ENCODE data around the gene PPP1R14D. TPM values are rescaled to one million over a fixed set of nuclear protein-coding genes. Genes with fewer than 3 reads are reported as not detected.

PPP1R14D gene
- total RNA-seq, 1 donor from 2014 or later, result not detected

DNA sequence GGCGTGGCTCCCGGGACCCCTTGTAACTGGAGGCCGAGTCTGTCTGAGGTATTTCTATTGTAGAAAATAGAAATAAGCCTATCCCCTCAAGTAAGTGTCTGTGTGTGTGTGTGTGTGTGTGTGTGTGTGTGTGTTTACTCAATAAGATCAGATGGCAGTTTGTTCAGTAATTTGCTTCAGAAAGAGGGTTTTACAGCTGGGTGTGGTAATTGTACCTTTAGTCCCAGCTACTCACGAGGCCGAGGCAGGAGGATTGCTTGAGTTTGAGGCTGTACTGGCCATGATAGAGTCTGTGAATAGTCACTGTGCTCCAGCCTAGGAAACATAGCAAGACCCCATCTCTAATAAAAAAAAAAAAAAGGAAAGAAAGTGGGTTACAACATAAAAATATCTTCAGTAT lies 24.0 kb upstream of the PPP1R14D start:
- DNase-seq (ENCODE audit: low read depth), result no peak

DNA sequence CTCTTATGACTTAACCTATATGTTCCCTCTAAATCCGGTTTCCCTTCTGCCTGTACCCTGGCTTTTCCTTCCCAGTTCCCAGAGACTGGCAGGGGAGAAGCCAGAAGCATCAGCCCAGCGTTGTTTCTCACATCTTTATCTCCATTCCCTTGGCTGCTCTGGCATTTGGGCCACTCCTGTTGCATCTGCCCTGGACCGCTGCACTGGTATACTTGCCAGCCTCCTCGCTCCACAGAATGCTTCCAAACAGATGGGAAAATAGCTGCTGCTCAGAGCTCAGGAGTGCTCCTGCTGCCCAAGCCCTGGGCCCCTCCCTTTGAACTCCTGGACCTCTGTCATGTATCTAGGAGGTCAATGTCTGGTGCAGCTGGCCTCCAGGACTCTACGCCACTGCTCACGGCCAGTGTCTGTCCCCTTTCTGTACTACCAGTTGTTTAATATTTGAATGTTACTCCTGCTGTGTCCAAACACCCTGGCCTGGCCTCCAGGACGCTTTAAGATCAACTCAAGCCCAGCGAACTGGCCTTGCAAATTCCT lies 22.1 kb upstream of the PPP1R14D start:
- DNase-seq (ENCODE audit: low read depth), result no peak

DNA sequence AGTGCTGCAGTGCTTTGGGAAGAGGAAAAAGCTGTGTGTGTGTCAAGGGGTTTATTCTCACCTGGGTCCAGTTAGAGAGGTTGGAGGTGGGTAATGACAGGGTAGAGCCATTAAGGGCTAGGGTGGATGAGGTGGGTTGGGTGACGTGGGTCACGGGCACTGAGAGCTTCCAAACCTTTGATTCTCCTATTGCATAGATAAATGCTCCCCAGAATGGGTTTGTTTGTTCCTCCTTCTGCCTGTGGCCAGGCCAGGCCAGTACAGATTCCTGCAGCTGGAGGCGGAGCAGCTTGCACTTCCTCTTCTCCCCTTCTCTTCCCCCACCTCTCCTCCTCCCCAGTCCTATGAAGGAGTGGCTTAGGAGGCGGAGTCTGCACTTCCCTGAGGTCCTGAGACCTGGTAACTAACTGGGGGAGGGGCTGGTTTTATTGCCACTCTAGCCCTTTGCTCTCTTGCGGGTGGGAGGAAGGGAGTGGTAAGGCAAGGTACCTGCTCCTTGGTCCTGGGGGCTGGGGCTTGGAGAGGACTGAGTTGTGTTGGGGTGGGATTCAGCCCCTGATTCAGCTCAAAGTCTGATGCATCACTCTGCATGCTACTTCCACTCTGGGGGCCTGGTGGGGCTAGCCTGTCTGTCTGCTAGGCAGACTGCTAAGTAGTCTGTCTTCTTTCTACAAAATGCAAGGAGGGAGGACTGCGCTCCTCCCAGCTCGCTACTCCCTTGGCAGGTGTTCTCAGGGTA lies 18.9 kb upstream of the PPP1R14D start:
- peak; percentile 91 for DNase-seq (ENCODE audit: low read depth)

DNA sequence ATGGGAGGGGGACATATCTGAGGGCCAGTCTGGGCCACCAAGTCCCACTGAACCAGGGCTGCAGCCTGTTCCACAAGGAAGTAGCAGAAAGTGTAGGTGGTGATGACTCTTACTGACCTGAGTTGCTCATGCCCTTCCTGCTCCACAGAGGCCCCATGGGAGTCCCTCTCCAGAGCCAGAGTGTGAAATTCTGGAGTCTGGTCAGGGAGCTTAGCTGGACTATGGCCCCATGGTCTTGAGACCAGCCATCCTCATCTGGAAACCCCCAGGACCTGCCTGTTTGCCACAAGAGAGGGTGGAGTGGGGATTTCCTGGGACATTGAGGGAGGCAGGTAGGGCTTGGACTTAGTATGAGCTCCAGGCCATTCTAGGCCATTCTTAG lies 18.3 kb upstream of the PPP1R14D start:
- peak; percentile 74 for DNase-seq (ENCODE audit: low read depth)

DNA sequence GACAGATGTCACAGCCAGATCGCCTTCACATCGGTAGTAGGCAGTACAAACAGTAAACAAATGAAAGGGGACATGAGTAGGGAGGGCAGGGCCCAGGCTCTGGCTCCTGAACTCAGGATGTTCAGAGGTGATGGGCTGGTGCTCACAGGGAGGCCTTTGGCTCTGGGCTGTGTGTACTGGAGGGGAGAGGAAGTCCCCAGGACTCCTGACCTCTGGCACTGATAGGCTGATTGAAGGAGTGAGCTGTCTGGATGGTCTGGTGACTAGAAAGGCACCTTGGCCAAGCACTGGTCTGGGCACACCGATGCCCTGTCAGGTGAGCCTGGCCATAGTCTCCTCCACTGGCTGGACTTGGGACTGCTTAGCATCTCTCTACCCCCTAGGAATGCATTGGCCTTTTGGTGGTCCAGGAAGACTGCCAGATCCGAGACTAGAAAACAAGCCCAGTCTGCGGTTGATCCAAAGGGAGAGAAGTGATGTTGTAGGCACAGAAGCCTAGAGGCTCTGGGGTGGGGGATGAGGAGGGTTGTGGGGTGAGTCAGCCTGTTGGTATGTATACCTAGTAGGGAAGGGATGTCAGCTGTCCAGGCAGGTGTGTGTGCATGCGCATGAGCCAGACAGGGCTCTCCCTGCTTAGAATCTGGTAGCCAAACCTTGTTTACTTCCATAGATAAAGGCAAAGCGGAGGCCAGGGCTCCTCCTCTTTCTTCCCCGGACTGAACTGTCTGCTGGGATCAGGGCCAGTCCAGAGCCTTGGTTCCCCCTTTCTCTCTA lies 17.2 kb upstream of the PPP1R14D start:
- peak; percentile 82 for DNase-seq (ENCODE audit: low read depth)

DNA sequence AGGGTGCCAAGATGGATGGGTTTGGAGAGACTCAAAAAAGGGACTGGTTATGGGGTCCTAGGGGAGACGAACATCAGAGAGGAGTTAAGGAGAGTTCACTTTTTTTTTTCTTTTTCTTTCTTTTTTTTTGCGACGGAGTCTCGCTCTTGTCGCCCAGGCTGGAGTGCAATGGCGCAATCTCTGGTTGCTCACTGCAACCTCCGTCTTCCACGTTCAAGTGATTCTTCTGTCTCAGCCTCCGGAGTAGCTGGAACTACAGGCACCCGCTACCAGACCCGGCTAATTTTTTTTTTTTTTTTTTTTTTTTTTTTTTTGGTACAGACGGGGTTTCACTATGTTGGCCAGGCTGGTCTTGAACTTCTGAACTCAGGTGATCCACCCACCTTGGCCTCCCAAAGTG lies 16.5 kb upstream of the PPP1R14D start:
- no peak for DNase-seq (ENCODE audit: low read depth)

DNA sequence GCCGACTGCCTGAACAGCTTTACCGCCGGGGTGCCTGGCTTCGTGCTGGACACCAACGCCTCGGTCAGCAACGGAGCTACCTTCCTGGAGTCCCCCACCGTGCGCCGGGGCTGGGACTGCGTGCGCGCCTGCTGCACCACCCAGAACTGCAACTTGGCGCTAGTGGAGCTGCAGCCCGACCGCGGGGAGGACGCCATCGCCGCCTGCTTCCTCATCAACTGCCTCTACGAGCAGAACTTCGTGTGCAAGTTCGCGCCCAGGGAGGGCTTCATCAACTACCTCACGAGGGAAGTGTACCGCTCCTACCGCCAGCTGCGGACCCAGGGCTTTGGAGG lies 16.2 kb upstream of the PPP1R14D start:
- no peak for DNase-seq (ENCODE audit: low read depth)

DNA sequence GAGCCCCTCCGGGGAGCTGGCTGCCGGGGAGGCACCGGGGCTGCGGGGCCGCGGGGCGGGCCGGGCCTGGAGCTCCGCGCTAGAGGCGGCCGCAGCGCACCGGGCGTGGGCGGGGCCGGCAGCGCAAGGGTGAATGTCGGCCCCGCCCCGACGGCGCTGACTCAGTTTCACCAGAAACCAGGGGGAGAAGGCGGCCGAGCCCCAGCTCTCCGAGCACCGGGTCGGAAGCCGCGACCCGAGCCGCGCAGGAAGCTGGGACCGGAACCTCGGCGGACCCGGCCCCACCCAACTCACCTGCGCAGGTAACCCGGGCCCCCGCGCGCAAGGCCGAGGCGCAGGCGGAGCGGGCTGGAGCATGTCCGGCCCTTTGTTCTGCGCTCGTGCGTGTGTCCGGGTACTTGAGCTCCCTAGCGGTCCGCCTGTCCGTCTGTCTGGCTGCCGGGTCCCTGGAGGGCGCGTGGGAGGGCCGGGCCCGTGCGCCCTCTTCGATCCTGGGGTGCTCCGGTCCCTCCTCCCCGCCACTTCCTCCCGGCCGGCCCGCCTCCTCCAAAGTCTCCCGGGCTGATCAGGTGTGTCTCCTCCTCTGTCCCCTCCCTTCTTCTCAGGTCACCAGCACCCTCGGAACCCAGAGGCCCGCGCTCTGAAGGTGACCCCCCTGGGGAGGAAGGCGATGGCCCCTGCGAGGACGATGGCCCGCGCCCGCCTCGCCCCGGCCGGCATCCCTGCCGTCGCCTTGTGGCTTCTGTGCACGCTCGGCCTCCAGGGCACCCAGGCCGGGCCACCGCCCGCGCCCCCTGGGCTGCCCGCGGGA lies 15.6 kb upstream of the PPP1R14D start, which contains the start of gene SPINT1:
SPINT1 (plus strand) TSS at position 164 of the 811 bp plus-strand sequence; CDS start at position 671, 507 bp downstream.
- DNase-seq (ENCODE audit: low read depth), result no peak

DNA sequence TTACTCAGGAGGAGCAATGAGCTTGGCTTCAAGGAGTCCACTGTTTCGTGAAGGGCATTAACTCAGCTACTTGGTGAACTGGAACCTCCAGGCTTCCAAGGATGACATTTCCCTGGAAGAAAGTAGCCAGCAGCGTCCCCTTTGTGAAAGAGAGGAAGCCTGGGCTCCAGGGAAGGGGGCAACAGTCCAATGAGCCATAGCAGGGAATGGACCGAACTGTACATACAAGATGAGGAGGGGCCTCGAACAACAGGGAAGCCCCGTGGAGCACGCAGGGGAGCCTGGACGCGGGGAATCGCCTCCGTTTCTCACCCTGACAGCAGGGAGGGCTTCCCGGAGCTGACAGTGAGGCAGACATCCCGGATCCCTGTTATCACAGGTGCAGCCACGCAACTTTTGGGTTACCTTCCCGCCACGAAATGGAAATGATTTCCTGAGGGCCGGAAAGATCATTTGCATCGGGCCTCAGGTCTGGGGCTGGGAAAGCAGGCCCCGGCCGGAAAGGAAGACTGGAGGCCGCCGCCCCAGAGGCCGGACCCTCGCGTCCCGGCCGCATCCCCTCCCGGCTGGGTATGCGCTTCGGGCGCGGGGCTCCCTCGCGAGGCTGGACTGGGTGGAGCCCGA lies 14.9 kb upstream of the PPP1R14D start:
- DNase-seq (ENCODE audit: low read depth), result no peak

DNA sequence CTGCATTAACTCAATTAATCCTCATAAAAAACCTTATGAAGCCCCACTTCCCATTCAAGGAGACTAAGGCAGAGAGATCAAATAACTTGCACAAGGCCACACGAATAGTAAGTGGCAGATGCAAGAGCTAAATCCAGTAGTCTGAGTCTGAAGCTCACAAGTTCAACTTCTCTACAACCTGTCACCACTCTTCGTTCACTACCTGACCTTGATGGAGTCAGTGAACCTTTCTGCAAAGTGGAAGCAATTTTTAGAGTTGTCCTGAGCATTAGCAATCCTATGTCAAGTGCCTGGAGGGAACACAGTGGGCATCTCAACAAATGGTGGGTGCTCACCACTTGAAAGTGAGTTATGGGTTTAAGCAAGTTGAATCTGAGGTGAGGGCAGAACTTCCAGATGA lies 13.2 kb upstream of the PPP1R14D start:
- DNase-seq (ENCODE audit: low read depth), result no peak

DNA sequence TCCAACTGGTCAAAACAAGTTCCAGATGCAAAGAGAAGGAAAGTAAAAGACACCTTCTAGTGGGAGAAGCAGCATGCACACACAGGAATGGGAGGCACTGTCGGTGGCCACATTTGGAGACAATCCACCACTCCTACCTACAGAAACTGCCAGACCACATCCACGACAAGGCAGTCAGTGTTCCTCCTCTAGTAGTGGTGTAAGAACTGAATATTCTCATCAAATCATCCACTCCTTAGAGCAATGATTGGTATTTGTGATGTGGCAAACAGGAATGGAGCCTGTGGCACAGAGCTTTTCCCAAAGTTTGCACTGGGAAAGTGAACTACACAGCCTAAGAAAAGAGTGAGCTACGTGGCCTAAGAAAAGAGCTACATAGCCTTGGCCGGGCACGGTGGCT lies 10.2 kb upstream of the PPP1R14D start:
- no peak for DNase-seq (ENCODE audit: low read depth)

DNA sequence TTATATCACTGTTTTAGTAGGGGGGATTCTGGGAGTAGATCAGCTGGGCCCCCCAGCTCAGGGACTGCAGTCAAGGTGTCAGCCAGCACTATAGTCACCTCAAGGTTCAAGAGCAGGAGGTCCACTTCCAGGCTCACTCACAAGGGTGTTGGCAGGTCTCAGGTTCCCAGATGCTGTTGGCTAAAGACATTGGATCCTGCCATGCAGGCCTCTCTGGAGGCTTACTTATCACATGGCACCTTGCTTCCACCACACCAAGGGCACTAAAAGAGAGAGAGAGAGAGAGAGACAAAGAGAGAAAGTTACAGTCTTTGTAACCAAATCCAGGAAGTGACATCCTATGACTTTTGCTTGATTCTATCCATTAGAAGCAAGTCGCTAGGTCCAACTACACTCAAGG lies 7.5 kb upstream of the PPP1R14D start:
- no peak for DNase-seq (ENCODE audit: low read depth)

DNA sequence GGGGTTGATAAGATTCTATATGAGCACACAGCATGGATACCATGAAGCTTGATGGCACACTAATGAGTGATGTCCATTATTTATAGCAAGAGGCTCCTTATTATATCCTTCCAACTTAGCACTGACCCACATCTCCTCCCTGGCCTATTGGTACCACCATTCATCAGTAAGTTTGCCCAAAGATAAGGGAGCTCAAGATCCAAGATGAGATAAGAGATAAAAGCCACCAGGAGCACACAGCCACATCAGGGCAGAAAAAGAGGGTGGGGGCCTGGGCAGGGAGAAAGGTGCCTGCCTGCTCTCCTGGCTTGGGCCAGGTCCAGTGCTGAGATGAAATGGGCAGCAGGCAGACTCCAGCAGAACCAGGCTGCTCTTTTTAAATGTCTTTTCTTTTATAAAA lies 4.4 kb upstream of the PPP1R14D start:
- DNase-seq (ENCODE audit: low read depth), result no peak

DNA sequence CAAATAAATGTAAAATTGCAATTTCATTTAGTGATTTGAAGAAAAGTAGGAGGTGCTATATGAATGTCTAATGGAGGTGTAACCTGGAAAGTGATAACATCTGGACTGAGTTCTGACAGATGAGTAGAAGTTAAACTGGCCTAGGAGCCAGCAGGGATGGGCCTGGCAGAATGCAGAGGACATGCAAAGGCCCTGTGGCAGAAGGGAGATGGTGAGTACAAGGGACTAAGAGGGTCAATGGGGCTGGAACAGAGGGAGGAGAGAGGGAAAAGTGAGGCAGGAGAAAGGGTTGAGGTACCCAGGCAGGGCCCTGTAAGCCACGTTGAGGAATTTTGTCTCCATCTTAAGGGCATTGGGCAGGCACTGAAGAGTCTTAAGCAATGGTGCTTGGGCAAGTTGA lies 3.4 kb upstream of the PPP1R14D start:
- no peak for DNase-seq (ENCODE audit: low read depth)

DNA sequence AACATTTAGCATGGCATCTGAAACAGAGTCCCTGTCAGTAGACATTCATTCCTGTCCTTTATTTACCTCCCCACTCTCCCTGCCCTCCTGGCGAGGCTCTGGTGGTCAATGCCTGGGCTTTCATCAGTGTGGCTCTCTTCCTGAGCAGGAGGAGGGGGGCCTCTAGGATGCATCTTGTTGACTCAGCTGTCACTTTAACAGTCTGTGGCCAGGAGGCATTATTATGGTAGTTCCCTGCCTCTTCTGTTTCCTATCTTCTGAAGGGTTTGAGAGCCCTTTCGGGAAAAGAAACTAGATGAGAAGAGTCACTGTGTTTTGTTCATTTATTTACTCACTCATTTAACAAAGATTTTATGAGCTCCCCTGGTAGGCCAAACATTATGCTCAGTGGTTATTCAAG lies 2.4 kb upstream of the PPP1R14D start:
- no peak for DNase-seq (ENCODE audit: low read depth)

DNA sequence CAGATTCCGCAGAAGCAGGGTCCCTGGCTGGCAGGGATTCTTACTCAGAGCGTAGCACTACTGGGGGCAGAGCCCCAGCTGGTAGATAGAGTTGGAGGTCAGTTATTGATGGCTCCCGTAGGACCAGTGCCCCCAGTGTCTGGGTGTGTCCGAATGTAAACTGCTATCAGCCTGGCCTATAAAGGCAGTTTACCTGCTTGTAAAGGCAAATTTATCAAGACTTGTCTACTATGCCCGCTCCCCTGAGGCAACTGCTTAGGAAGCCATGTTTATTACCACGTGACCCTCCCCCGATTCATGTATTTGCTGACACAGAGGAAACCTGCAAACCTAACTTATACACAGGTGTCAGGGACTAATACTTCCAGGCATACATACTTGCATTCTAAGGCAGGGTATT lies 607 bp upstream of the PPP1R14D start:
- no peak for DNase-seq (ENCODE audit: low read depth)

DNA sequence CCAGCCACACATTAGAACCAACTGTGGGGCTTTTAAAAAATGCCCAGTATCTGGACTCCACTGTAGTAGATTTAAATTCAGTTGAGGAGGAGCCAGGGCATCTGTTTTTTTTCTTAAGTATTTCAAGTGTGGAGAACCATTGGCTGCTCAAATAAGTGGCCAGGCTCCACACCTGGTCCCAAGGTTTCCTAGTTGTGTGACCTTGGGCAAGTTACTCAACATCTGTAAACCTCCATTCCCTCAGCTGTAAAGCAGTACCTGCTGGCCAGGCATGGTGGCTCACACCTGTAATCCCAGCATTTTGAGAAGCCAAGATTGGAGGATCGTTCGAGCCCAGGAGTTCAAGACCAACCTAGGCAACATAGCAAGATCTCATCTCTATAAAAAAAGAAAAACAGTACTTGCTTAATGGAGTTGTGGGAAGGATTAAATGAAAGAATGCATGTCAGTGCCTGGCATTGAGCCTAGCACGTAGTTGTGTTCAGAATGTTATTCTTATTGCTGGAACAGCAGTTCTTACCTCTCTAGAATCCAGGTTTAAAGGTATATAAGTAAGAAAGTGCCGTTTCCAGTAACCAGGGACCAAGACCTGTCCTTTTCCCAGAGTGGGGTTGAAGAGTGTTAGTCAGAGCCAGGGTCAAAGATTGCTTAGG lies 2.0 kb downstream of the PPP1R14D start:
- no peak for DNase-seq (ENCODE audit: low read depth)

DNA sequence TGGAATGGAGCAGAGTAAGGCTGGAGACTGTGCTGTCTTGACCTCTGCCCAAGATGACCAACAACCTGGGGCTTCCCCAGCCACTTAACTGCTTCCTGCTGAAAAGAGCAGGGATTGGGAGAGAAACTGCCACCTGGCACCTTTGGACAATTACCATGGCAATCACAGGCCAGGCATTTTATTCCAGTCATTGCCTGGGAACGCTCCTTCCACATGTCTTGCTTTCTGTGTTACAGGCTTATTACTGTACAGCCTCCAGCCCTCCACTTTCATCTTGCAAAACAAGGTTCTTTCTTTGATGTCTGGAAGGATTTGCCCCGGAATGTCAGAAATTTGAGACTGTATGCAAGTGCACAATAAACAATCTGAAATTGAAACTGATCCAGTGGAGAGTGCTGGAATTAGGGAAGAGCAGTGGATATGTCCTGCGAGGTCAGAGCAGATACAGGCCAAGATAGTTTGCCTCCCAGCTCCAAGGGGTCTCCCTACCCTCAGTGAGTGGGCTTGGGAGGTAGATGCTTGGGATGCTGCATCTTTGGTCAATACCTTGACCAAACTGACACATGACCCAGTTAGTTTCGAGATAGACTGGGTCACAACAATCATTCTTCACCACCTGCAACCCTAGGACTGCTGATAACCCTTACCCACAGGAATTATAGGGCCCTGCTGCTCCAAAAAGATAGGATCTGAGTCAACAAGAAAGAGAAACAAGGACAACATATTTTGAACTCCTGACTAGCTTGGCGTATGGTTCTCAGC lies 2.7 kb downstream of the PPP1R14D start:
- peak; percentile 79 for DNase-seq (ENCODE audit: low read depth)

DNA sequence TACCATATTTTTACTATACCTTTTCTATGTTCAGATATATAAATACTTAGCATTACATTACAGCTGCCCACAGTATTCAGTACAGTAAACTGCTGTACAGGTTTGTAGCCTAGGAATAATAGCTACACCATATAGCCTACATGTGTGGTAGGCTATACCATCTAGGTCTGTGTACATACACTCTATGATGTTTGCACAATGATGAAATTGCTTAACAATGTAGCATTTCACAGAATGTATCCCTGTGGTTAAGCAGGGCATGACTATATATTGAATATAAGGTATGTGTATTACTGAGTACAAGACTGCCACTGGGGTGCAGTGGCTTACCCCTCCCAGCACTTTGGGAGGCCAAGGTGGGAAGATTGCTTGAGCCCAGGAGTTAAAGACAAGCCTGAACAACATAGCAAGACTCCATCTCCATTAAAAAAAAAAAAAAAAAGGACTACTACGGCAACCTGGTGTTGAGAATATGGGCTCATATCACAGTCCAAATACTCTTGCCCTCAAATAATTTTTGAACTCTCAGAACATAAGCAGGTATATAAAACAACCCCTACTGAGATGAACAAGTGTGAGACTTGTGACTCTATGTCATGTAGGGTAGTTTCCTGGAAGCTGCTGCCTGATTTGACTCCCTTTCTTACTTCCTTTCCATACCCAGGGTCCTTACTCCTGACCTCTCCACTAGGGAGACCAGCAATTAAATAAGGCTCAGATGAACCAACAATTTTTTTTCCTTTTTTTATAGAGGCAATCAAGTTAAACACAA lies 4.8 kb downstream of the PPP1R14D start:
- DNase-seq (ENCODE audit: low read depth), result no peak

DNA sequence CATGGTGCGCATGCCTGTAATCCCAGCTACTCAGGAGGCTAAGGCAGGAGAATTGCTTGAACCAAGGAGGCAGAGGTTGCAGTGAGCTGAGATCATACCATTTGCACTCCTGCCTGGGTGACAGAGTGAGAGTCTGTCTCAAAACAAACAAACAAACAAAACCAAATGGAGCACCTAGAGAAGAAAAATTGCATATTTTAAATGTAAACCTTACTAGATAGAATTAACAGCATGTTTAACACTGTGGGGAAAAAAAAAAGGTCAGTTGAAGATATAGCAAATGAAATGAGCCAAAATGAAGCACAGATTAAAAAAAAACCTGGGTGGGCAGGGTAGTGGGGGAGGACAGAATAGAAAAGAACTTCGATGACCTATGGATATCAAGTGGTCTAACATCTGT lies 7.3 kb downstream of the PPP1R14D start:
- DNase-seq (ENCODE audit: low read depth), result no peak

Data from renal cortical epithelial cell (primary cell).